KOPT-K1 (cell line): Measurements from ENCODE around the gene JDP2.

Experiments
- H3K27ac ChIP-seq: fragments of 200-600 bp; sonication (generic); 2 replicates; pipeline ENCODE4 v1.5.1; 2016; ENCODE audit warnings: antibody characterized with exemption, mild to moderate bottlenecking, low read depth, low read length; ENCODE audit not compliant: poor library complexity, severe bottlenecking
- H3K36me3 ChIP-seq: fragments of 200-600 bp; sonication (generic); 2 replicates; pipeline ENCODE4 v1.5.1; 2017; ENCODE audit warnings: antibody characterized with exemption, mild to moderate bottlenecking, low read length, moderate library complexity; ENCODE audit not compliant: insufficient read depth
- H3K9me3 ChIP-seq: fragments of 200-600 bp; sonication (generic); 2 replicates; pipeline ENCODE4 v1.5.1; 2017; ENCODE audit warnings: antibody characterized with exemption, low read length, mild to moderate bottlenecking; ENCODE audit not compliant: insufficient read depth, poor library complexity, severe bottlenecking

JDP2 gene

DNA sequence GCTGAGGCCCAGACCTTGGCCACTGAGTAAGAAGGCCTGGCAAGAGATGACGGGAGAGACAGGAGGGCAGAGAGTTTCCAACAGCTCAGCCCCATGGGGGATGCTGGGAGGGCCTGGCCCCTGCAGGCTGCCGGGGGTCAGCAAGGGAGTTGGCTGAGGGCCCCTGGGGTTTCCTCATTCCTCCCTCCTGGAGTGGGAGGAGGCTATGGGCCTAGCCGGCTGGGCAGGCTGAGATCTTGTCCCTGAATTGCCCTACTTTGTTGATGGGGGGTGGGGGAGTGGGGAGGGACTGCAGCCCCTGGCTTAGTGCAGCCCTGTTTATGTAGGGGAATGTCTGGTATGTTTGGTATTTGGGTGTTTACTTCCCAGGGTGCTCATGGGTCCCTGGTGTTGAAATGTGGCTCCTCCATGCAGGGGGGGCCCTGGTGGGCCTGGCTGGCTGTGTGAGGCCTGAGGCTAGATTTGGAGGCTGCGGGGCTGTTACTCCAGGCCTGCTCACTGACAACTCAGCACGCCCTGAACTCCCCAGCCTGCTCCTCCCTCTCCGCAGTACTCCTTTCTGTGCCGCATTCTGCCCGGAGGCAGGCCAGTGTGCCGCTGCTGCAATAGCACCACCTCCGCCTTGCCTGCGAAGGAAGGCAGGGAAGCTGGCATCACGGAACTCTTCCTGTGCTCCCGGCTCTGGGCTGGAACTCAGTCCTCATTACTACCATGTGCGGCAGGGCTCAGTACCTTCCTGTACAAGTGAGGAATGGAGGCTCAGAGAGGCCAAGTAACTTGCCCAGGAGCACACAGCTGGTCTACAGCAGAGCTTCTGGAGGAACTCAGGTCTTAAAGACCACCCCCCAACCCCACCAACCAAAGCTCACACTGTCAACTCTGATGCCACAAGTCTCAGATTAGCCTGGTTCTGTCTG, 25.3 kb downstream of the JDP2 start:
- Histone ChIP-seq H3K36me3 (no peaks in the 10 kb centered on the region), H3K9me3 (no peaks in the 10 kb centered on the region), H3K27ac (no peak overlapping the region)

DNA sequence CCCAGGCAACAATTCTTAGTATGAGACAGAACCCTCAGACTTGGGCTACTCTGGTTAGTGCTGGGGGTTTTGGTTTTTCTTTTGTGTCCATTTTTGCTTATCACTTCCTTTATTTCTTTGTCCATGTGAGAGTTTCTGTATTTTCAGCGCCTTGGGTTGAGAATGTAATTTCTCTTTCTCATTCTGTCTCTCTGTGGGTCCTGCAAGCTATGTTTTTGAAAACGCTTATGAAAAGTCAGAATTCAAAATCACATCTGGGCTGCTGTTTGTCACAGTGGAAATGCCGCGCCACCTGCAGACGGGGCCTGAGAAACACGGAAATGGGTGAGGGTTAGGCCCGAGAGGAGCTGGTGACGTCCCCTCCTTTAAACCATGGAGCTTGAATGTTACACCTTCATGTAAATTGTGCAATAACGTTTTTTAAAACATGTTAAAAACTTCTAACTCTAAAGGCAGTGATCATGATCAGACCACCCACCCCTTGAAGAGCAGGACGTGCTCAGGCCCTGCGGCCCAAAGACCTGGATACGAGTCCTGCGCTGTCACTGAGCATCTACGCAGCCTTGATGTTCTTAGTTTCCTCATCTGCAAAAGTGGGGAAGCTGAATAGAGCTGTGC, 26.1 kb downstream of the JDP2 start:
- no peaks in the 10 kb centered on the region for H3K9me3 ChIP-seq
- no peak overlapping the region for H3K27ac ChIP-seq
- H3K36me3 ChIP-seq, result no peaks in the 10 kb centered on the region

DNA sequence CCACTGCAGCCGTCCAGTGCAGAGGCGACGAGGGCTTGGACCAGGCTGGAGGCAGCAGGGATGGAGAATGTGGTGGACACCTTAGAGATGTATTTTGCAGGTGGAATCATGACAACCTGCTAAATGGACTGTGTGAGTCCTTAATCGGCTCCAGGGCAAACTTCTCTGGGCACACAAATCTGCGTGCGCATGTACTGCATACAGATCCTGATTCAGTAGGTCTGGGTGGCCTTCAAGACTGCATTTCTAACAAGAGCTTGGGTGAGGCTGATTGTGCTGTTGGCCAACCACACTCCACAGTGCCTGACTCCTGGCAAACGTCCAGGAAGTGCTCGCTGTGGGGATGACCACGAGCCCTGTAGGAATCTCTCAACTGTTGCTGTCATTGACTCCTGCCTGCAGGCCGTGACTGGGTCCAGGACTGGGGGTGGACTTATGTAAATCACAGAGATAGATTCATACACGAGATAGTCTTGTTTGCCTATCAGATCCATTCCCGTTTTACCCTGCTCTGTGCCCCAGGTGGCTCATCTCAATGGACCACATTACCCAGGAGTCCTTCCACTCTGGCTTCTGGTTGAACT, 27.2 kb downstream of the JDP2 start:
- Histone ChIP-seq H3K36me3 (no peaks in the 10 kb centered on the region), H3K27ac (no peak overlapping the region), H3K9me3 (no peaks in the 10 kb centered on the region)

DNA sequence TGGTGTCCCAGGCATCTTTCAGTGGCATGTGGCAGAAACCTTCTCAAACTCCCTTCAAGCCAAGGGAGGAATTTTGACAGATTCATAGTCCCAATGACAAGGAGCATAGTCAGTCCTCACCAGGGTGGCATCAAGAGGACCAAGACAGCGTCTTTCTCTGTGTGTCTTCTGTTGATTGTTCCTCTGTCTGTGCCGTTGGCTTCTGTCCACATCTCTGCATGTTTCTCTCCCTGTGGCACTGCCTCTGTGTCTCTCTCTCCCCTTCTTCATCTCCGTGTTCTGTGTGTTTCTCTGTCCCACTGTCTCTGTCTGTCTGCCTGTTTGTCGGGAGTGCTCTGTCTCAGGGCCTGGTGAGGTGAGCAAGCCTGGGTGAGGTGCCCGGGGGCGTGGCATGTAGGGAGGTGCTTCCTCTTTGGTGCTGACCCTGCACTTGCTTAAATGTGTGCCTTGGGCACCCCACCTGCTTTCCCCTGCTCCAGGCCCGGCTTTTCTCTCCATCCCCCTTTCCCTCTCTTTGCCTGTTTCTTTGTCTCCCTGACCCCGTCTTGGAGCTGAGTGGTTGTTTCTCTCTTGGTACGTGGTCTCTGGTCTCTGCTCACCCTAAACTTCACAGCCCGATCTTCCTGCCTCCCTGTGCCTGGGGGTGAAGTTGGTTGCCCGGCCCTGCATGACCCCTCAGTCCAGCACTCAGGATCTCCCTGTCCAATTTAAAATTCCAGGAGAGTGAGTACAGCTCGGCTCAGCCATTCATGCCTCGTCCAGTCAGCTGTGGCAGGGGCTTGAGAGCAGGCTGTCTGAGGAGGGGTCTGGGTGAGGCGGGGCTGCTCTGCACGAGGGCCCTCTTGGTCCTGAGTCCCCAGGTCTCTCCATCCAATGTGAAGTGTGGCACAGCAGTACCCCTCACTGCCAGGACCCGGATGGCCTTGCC, 28.5 kb downstream of the JDP2 start:
- Histone ChIP-seq H3K36me3 (no peaks in the 10 kb centered on the region), H3K27ac (no peak overlapping the region), H3K9me3 (no peaks in the 10 kb centered on the region)

DNA sequence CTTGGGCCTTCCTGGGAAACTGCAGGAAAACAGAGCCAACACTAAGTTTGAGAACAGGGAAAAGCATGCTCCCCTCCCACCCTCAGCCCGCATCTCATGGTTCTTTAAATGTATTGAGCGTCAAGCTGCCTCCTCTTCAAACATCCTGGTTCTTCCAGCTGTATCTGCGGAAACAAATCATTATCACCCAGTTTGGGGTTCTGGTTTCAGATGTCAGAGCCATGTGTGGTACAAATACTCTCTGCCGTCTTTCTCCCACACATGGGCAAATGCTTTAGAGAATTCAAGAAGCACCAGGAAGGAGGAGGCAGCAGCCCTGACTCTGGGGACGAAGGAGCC, 29.1 kb downstream of the JDP2 start:
- Histone ChIP-seq H3K9me3 (no peaks in the 10 kb centered on the region), H3K36me3 (no peaks in the 10 kb centered on the region), H3K27ac (no peak overlapping the region)

DNA sequence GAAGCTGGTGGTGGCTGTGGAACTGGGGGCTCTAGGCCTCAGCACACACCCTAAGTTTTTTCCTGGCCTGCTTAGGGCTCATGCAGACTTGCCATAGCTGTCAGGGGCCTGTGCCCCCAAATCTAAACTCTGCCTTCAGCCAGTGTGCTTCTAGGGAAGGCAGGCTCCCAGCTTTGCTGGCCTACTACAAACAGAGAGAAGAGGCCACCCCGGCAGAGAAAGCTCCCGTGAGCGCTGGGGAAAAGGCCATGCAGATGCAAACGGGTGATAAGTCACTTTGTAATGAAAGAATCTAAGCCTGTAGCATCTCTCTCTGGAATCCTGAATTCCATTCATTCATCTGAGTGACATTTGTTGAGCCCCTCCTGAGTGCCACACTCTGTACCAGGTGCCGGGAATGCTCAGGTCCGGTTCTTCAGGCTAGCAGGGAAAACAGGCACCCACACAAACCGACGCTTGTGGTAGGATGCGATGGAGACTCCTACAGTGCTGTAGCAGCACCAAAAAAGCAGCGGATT, 29.9 kb downstream of the JDP2 start:
- no peaks in the 10 kb centered on the region for H3K36me3 ChIP-seq
- H3K9me3 ChIP-seq, result no peaks in the 10 kb centered on the region
- peak overlapping the region; percentile 34 for H3K27ac ChIP-seq

DNA sequence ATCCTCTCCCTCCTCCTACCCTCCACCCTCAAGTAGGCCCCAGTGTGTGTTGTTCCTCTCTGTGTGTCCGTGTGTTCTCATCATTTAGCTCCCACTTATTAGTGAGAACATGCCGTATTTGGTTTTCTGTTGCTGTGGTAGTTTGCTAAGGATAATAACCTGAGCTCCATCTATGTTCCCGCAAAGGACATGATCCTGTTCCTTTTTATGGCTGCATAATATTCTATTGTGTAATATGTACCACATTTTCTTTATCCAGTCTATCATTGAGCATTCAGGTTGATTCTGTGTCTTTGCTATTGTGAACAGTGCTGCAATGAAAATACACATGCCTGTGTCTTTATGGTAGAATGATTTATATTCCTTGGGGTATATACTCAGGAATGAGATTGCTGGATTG, 30.5 kb downstream of the JDP2 start:
- no peaks in the 10 kb centered on the region for H3K36me3 ChIP-seq
- H3K27ac ChIP-seq, result peak overlapping the region; percentile 59
- H3K9me3 ChIP-seq, result no peaks in the 10 kb centered on the region

DNA sequence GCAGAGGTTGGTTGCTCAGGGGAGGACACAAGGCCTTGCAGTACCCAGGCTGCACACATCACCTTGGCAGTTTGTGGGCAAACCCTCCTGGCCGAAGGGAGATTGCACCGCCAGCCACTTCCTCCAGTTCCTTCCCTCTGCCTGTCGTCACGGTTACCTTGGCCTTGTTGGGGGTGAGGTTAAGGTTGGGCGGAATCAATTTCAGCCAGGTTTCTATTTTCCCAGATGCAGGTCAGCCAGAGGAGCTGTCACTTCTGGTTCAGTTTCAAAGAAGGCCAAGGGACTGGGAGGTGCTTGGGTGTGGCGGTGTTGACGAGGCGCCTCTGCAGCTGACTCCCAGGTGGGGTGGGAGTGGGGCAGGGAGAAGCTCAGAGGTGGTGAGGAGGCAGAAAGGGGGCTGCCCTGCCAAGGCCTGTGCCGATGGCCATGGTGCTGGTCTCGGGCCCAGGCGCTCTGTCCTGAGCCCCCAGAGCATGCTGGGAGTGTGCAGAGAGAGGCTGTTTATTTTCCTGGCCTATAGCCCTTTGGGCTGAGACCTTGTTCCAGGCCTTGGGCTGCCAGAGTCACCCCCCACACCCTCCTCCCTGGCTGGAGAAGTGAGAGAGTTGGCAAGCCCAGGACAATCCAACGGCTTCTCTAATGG, 31.4 kb downstream of the JDP2 start:
- H3K36me3 ChIP-seq, result no peaks in the 10 kb centered on the region
- H3K9me3 ChIP-seq, result no peaks in the 10 kb centered on the region
- peak overlapping the region; percentile 59 for H3K27ac ChIP-seq

DNA sequence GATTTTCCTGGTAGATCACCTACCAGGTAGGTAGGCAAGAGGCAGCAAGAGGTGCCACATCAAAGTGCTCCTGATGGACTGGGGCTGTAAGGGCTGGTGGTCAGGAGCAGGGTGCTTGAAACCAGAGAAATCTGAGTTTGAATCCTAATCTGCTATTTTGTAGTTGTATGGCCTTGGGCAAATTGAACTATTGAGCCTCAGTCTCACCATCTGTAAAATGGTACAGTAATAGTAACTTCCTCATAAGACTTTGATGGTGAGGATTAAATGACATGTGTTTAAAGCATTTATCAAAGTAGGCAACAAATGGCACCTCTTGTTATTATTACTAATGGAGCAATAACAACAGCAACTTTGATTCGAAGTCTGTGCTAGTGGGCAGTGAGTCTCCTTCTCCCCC, 32.0 kb downstream of the JDP2 start:
- H3K36me3 ChIP-seq, result no peaks in the 10 kb centered on the region
- peak overlapping the region; percentile 59 for H3K27ac ChIP-seq
- H3K9me3 ChIP-seq, result no peaks in the 10 kb centered on the region

DNA sequence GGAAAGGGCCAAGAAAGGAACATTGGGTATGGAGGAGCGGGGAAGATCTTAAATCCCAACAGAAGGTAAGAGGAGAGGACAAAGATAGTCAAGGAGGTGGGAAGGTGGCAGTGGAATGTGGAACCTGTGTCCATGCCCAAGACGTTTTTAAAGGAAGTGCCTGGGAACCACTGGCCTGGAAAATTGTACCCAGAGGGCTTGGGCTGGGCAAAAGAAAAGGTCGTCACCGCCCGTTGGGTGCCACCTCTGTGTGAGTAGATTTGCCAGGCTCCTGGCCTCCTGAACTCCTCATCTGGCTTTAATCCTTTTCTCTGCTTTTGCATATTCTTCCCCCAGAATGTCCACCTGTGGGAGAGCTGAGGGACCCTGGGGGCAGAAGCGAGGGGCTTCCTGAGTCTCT, 32.6 kb downstream of the JDP2 start:
- Histone ChIP-seq H3K27ac (no peak overlapping the region), H3K36me3 (no peaks in the 10 kb centered on the region), H3K9me3 (no peaks in the 10 kb centered on the region)

DNA sequence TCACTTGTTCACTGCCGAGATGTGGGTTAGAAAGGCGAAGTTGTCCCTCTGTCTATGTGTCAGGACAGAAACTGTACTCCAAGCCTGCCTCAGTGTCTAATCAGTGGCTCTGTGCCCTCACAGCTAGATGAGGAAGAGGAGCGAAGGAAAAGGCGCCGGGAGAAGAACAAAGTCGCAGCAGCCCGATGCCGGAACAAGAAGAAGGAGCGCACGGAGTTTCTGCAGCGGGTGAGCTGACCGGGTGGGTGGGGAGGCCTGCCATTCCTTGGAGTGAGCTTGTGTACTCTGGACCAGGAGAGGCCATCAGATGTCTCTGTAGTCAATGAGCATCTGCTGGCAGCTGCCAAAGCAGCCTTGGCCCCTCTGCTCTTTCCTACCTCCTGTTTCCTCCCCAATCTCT, 33.5 kb downstream of the JDP2 start:
- Histone ChIP-seq H3K27ac (no peak overlapping the region), H3K36me3 (no peaks in the 10 kb centered on the region), H3K9me3 (no peaks in the 10 kb centered on the region)

DNA sequence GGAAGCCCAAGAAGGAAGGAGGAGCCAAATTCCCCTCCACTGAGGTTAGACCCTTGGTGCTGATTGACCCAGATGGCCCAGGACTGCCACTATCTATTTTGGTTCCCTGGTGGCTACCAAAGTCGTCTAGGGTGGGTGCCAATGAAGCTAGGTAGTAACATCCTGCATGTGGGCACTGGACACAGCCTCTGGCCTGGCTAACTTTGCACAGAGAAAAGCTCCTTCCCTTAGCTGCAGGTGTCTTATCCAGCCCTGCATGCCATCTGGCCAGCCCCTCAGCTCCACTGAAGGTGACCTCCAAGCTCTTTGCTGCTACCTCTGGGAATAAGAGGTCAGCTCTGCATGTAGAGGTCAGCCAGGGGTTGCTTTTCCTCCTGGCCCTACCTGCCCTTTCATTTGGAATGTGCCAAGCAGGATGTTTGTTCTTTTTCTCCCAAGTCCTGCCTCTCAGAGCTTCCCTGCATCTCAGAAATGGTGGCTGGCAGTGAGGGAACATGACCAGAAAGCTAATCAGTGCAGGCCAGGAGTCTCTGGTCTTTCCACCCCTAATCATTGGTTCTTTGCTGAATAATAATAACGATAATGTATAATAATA, 34.0 kb downstream of the JDP2 start:
- Histone ChIP-seq H3K36me3 (no peaks in the 10 kb centered on the region), H3K9me3 (no peaks in the 10 kb centered on the region), H3K27ac (no peak overlapping the region)

DNA sequence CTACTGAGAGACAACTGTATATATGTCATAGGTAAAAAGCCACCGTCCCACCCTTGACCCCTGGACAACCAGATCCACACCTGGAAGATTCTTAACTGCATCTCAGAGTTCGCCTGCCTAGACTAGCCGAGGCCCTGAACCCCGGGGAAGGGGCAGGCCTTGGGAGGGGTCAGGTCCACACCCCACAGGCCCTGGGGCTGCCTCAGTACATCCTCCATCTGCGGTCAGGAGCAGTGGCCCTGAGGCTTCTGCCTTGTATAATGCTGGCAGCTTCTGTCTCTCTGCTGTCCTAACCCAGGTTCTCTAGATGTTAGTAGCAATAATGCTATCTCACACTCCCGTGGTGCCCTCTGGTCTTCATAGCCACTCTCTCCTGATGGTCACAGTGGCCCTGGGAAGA, 36.8 kb downstream of the JDP2 start:
- Histone ChIP-seq H3K9me3 (no peaks in the 10 kb centered on the region), H3K36me3 (no peaks in the 10 kb centered on the region), H3K27ac (no peak overlapping the region)

DNA sequence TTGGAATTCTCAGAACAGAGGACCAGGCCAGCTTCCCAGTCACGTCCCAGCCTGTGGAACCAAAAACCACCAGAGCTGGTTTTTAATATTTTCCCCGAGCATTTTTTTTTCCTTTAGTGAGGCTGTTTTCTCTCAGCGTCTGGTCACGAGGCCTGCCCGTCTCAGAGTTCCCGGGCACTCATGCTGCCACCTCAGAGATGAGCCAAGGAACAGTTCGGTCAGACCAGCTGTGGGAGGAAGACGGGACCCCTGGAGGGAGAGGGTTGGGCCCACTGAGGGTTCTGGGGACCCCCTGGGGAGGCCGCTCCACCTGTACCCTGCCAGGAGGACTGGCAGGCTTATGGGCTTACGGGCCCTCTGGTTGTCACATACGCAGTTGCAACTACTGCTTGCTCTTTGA, 39.9 kb downstream of the JDP2 start:
- Histone ChIP-seq H3K36me3 (no peaks in the 10 kb centered on the region), H3K9me3 (no peaks in the 10 kb centered on the region), H3K27ac (no peak overlapping the region)
